Mammary epithelial cell (primary cell): ENCODE measurements around the gene CLPX.

ENCODE experiments used
- CTCF ChIP-seq, 2 donors: IDR thresholded peaks in 1 of 2; conservative IDR thresholded peaks in 1 of 2; 2 replicates each; pipeline ENCODE4 v1.5.1; 2011 to 2012; ENCODE audit warnings: inconsistent platforms in 2 of 2, low read length in 2 of 2, mild to moderate bottlenecking in 2 of 2, control low read depth in 1 of 2, low read depth in 1 of 2; ENCODE audit not compliant: insufficient read depth in 1 of 2; ENCODE audit errors: extremely low read depth in 1 of 2
- EZH2 ChIP-seq: IDR thresholded peaks from 2 replicates; pipeline ENCODE4 v1.6.1; 2012; ENCODE audit warnings: low read length, inconsistent platforms, borderline replicate concordance

DNA sequence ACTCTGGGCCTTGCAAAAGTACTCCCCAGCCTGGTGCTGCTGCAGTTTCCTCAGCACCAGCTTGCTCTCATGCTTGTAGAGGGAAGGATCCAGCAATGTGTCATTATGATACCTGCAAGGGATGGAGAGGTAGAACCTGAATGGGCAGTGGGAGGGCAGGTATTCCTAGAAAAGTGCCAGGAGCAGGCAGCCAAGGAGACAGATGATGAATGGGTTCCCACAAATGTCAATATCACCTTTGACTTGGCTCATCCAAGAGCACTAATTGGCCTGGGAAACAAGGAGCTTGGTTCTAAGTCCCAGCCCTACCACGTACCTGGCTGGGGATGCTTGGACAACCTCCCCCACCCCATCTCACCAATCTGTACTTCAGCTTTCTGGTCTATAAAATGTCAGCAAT is 16.8 kb upstream of the CLPX start:
- no peak for TF ChIP-seq CTCF (conservative IDR thresholded peaks at IDR 0.05 in 1 of 2, IDR thresholded peaks at IDR 0.05 in 1 of 2; ENCODE audit: extremely low read depth in 1 of 2, insufficient read depth in 1 of 2, low read depth in 1 of 2, low read length in 2 of 2)
- no peak for TF ChIP-seq EZH2
